ENCODE data around the gene CAPNS1. TPM values are rescaled to one million over a fixed set of nuclear protein-coding genes. Genes with fewer than 3 reads are reported as not detected.

The CAPNS1 gene
- total and polyA plus RNA-seq, 9 of the 15 experiments (the other 6 are each of a cell fraction or from before 2014, with no cell fraction given): 77.9 to 576 (median 258) TPM

GRCh38 chr19:36153126-36153525 is 13.3 kb downstream of the CAPNS1 start (continued):
- TF ChIP-seq TGIF2 (CRISPR knock-in tag; IDR thresholded peaks at IDR 0.05): no peak
- no peak for TF ChIP-seq PTRF (tag; IDR thresholded peaks at IDR 0.05)
- TF ChIP-seq ZNF696 (CRISPR knock-in tag; conservative IDR thresholded peaks at IDR 0.05): no peak

DNA sequence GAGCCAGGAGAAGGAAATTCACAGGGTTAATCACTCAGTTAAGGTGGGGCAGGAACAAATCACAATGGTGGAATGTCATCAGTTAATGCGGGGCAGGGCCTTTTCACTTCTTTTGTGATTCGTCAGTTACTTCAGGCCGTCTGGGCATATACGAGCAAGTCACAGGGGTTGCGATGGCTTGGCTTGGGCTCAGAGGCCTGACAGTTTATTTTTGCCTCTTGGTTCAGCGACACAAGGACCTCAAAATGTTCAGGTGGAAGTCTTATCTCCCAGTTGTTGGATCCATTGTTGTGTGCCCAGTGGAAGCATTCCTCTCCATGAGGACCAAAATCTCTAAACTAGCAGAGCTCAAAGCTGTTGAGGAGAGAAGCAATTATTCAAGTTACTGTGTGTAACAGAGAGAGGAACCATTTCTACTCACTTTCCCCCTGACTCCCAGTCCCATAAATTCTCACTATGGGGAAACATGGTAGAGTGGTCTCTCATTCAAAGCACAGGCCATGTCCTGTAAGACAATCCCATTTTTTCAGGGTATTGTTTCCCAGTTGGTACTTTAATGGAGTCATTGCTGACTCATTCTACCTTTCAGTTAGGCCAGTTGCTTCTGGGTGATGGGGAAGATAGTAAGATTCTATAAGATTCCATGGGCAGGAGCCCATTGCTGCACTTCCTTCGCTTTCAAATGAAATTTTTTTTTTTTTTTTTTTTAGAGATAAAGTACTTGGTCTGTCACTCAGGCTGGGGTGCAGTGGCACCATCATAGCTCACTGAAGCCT is 21.1 kb downstream of the CAPNS1 start:
- in situ Hi-C loops (cut with MboI): no loop called here

More for the DNA sequence above, 21.1 kb downstream of the CAPNS1 start:
- H2AFZ ChIP-seq (ENCODE audit: low read depth, low read length): no peak overlapping the region
- BruUV-seq (replicated peaks): no TSS peak
- WGBS (ENCODE audit: insufficient coverage, low coverage, missing lambda C conversion rate): 71% methylated on average over 6 of the region's 7 CpGs
- H3K79me2 ChIP-seq (ENCODE audit: control insufficient read depth, insufficient read depth, low read length): no peaks in the 10 kb centered on the region
- POLR2A ChIA-PET: interaction anchor here (1.1 kb wide), 1 partner anchor 11 kb away, joined by 4 read pairs; no protein-coding TSS in a partner anchor
- H3K4me1 ChIP-seq (replicated peaks in 1 of 2; ENCODE audit: control insufficient read depth in 2 of 2, insufficient read depth in 2 of 2, low read length in 2 of 2): no peaks in the 10 kb centered on the region; a peak in 1 of 5 replicates
- TF ChIP-seq CBFA2T2 (conservative IDR thresholded peaks at IDR 0.05) (no peak), NFE2 (IDR thresholded peaks at IDR 0.05; ENCODE audit: low read depth) (peak; percentile 53), ZNF655 (CRISPR knock-in tag; IDR thresholded peaks at IDR 0.05) (no peak), WHSC1 (IDR thresholded peaks at IDR 0.05; ENCODE audit: low read length) (no peak), C11orf30 (IDR thresholded peaks at IDR 0.05; ENCODE audit: low read depth) (0 out of 2 replicates have a peak, but pooled peaks have one; percentile 14), RREB1 (CRISPR knock-in tag; IDR thresholded peaks at IDR 0.05) (no peak), ARID2 (IDR thresholded peaks at IDR 0.05) (no peak), KDM1A (IDR thresholded peaks at IDR 0.05) (no peak)
- H3K9me3 ChIP-seq (replicated peaks; ENCODE audit: control insufficient read depth, insufficient read depth, low read depth, low read length): no peaks in the 10 kb centered on the region
- CTCF ChIA-PET (ENCODE audit: low intra/inter-chr PET ratio): no interaction called here
- FAIRE-seq: no peak
- H3K9me1 ChIP-seq (ENCODE audit: control insufficient read depth, insufficient read depth, low read length): no peaks in the 10 kb centered on the region
- H3K4me3 ChIP-seq: no peak overlapping the region
- H3K27me3 ChIP-seq (ENCODE audit: control insufficient read depth in 2 of 2, insufficient read depth in 2 of 2, low read length in 2 of 2): no peaks in the 10 kb centered on the region
- ATAC-seq: no peak
- intact Hi-C loops (cut with micrococcal nuclease): no loop called here
- H3K27ac ChIP-seq (ENCODE audit: extremely low read depth, low read depth, low read length): 0 out of 3 replicates have a peak overlapping the region, but pooled peaks have one; percentile 2
- peaks cover 6% of the 10 kb centered on the region; the same call in 2 of the 3 replicates for H3K36me3 ChIP-seq (ENCODE audit: control insufficient read depth, insufficient read depth, low read length)
- DNase-seq (ENCODE audit: extremely low read depth in 1 of 4, low spot score in 3 of 4): no peak
- H3K4me2 ChIP-seq (ENCODE audit: insufficient read depth, low read length): no peak overlapping the region
- no peak overlapping the region for H3K9ac ChIP-seq (ENCODE audit: insufficient read depth in 1 of 2, low read depth in 2 of 2, low read length in 2 of 2)
- H4K20me1 ChIP-seq (replicated peaks; ENCODE audit: control insufficient read depth, insufficient read depth, low read length): no peaks in the 10 kb centered on the region

Measured in K562 (cell line).